ENCODE results near the gene MICAL3.
A peak's percentile ranks its signal among the peaks of the same experiment; 100 is the strongest.

MICAL3 gene

GRCh38 chr22:17774206-17774925, 250.0 kb downstream of the MICAL3 start, which contains the start of gene BID:
Gene BID, minus strand, starts transcription at chr22:17774469. Its CDS starts 24,353 bp downstream, at chr22:17750116.
- DNase-seq (ENCODE audit: low spot score) = peak; percentile 79
- TF ChIP-seq CTCF (IDR thresholded peaks at IDR 0.05; ENCODE audit: extremely low read depth, insufficient read depth, missing control alignments) = no peak
- in situ Hi-C loops (cut with MboI; ENCODE audit: low pct_unique_long_range_greater_than_20kb, low sequenced_read_pairs, unreplicated experiment) = no loop called here

GRCh38 chr22:17773606-17774205, 250.7 kb downstream of the MICAL3 start:
- no peak for TF ChIP-seq CTCF (IDR thresholded peaks at IDR 0.05; ENCODE audit: extremely low read depth, insufficient read depth, missing control alignments)
- in situ Hi-C loops (cut with MboI; ENCODE audit: low pct_unique_long_range_greater_than_20kb, low sequenced_read_pairs, unreplicated experiment) = no loop called here
- peak; percentile 79 for DNase-seq (ENCODE audit: low spot score)

- no peak for DNase-seq (ENCODE audit: low spot score)
- TF ChIP-seq CTCF (IDR thresholded peaks at IDR 0.05; ENCODE audit: extremely low read depth, insufficient read depth, missing control alignments) = no peak
- in situ Hi-C loops (cut with MboI; ENCODE audit: low pct_unique_long_range_greater_than_20kb, low sequenced_read_pairs, unreplicated experiment) = no loop called here
Observed at GRCh38 chr22:17772958-17773605, 251.3 kb downstream of the MICAL3 start.

GRCh38 chr22:17772249-17772957, 252.0 kb downstream of the MICAL3 start:
- no peak for DNase-seq (ENCODE audit: low spot score)
- in situ Hi-C loops (cut with MboI; ENCODE audit: low pct_unique_long_range_greater_than_20kb, low sequenced_read_pairs, unreplicated experiment) = no loop called here
- peak; percentile 23 for TF ChIP-seq CTCF (IDR thresholded peaks at IDR 0.05; ENCODE audit: extremely low read depth, insufficient read depth, missing control alignments)

GRCh38 chr22:17770180-17771077, 253.9 kb downstream of the MICAL3 start:
- in situ Hi-C loops (cut with MboI; ENCODE audit: low pct_unique_long_range_greater_than_20kb, low sequenced_read_pairs, unreplicated experiment) = no loop called here
- TF ChIP-seq CTCF (IDR thresholded peaks at IDR 0.05; ENCODE audit: extremely low read depth, insufficient read depth, missing control alignments) = no peak
- DNase-seq (ENCODE audit: low spot score) = no peak

Measured in GM13977 (cell line).